ENCODE results near the gene REV3L. TPM values are rescaled to one million over a fixed set of nuclear protein-coding genes. Genes with fewer than 3 reads are reported as not detected.

Gene REV3L
- total and polyA plus RNA-seq, 7 experiments from 2014 or later = 8.6 to 31.8 (median 19.9) TPM

DNA sequence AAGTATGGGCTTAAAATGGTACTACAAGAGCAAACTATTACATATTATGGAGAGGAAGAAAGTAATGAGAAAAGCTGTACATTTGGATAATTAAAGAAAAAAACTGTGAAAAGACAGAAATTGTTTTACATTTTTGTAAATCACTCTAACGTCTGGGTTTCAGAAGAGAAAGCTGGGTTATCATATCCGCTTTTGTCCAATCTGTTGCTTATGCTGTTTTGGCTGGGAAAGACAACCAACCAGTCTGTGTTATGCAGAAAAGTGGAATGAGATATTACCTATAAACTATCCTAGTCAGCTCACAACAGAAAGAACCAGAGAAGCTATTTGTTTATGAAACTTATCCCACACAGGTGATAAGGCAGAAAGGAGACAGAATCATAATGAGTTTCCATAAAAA, 32.4 kb downstream of the REV3L start:
- no peaks in the 10 kb centered on the region for H3K9me3 Mint-ChIP-seq
- no peak for ATAC-seq
- H3K36me3 ChIP-seq (ENCODE audit: control insufficient read depth in 2 of 3, insufficient read depth in 3 of 3, low read length in 3 of 3) = no peaks in the 10 kb centered on the region
- H3K36me3 Mint-ChIP-seq = peaks cover 0 to 25% (median 9%) of the 10 kb centered on the region in 5 donors
- intact Hi-C loops (cut with micrococcal nuclease) = no loop called here
- H3K4me3 ChIP-seq (ENCODE audit: low read length) = no peak overlapping the region
- no peak overlapping the region for H3K27ac ChIP-seq (ENCODE audit: low read depth, low read length)
- peak overlapping the region in 1 of 9 donors; percentile 0 for H3K27ac Mint-ChIP-seq
- H3K27me3 ChIP-seq (ENCODE audit: control insufficient read depth in 2 of 2, insufficient read depth in 2 of 2, low read length in 2 of 2) = no peaks in the 10 kb centered on the region
- no peaks in the 10 kb centered on the region for H3K9me3 ChIP-seq (ENCODE audit: control insufficient read depth in 2 of 3, low read length in 3 of 3)
- no peaks in the 10 kb centered on the region for H3K27me3 Mint-ChIP-seq
- POLR2A ChIA-PET = no interaction called here
- peaks cover 2 to 32% (median 21%) of the 10 kb centered on the region in 7 donors for H3K4me1 Mint-ChIP-seq
- H3K4me3 Mint-ChIP-seq = peak overlapping the region in 1 of 10 donors; percentile 19
- DNase-seq = no peak
- CTCF ChIA-PET = no interaction called here
- no peaks in the 10 kb centered on the region for H3K4me1 ChIP-seq (ENCODE audit: control insufficient read depth in 2 of 2, insufficient read depth in 2 of 2, low read length in 2 of 2)

DNA sequence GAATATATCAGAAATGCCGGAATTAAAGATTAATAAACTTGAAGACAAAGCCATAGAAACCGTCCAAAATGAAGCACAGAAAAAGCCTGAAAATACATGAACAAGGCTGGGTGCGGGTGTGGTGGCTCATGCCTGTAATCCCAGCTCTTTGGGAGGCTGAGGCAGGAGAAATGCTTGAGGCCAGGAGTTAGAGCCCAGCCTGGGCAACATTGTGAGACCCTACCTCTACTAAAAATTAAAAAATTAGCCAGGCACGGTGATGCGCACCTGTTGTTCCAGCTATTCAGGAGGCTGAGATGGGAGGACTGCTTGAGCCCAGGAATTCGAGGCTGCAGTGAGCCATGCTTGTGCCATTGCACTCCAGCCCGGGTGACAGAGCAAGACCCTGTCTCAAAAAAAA, 32.9 kb downstream of the REV3L start:
- Mint-ChIP-seq H3K4me3 (no peak overlapping the region), H3K27me3 (no peaks in the 10 kb centered on the region), H3K36me3 (peaks cover 0 to 26% (median 7%) of the 10 kb centered on the region in 5 donors), H3K9me3 (no peaks in the 10 kb centered on the region), H3K4me1 (peaks cover under 1 to 35% (median 22%) of the 10 kb centered on the region in 7 donors), H3K27ac (no peak overlapping the region)
- ChIA-PET CTCF (no interaction called here), POLR2A (no interaction called here)
- Histone ChIP-seq H3K4me1 (ENCODE audit: control insufficient read depth in 2 of 2, insufficient read depth in 2 of 2, low read length in 2 of 2) (no peaks in the 10 kb centered on the region), H3K36me3 (ENCODE audit: control insufficient read depth in 2 of 3, insufficient read depth in 3 of 3, low read length in 3 of 3) (no peaks in the 10 kb centered on the region), H3K4me3 (ENCODE audit: low read length) (no peak overlapping the region), H3K9me3 (ENCODE audit: control insufficient read depth in 2 of 3, low read length in 3 of 3) (no peaks in the 10 kb centered on the region), H3K27me3 (ENCODE audit: control insufficient read depth in 2 of 2, insufficient read depth in 2 of 2, low read length in 2 of 2) (no peaks in the 10 kb centered on the region), H3K27ac (ENCODE audit: low read depth, low read length) (no peak overlapping the region)
- DNase-seq (no peak), ATAC-seq (no peak)
- intact Hi-C loops (cut with micrococcal nuclease) = no loop called here

DNA sequence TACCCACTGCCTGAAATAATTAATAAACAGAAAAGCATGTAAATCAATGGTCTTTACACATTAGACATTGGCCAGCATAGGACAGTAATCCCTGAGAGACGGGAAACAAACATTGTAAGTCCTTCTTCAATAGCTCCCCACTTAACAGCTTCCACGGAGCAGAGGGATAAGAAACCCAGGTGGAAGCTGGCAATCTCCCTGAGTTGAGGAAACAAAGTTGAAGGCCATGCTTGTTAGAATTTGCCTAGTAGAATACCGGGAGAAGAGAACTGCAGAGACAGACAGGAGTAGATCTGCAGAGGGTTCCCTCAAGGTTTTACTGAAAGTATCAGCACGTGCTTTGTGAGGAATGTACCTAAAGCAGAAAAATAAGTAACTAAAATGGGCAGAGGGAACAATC, 33.9 kb downstream of the REV3L start:
- CTCF ChIA-PET = no interaction called here
- Histone ChIP-seq H3K4me1 (ENCODE audit: control insufficient read depth in 2 of 2, insufficient read depth in 2 of 2, low read length in 2 of 2) (no peaks in the 10 kb centered on the region), H3K27ac (ENCODE audit: low read depth, low read length) (no peak overlapping the region), H3K4me3 (ENCODE audit: low read length) (no peak overlapping the region), H3K27me3 (ENCODE audit: control insufficient read depth in 2 of 2, insufficient read depth in 2 of 2, low read length in 2 of 2) (no peaks in the 10 kb centered on the region), H3K9me3 (ENCODE audit: control insufficient read depth in 2 of 3, low read length in 3 of 3) (no peaks in the 10 kb centered on the region), H3K36me3 (ENCODE audit: control insufficient read depth in 2 of 3, insufficient read depth in 3 of 3, low read length in 3 of 3) (no peaks in the 10 kb centered on the region)
- DNase-seq (no peak), ATAC-seq (no peak)
- POLR2A ChIA-PET = interaction anchor here (0.5 to 1.0 kb wide), 2 partner anchors 46 to 109 kb away, joined by 3 to 4 read pairs; no protein-coding TSS in a partner anchor
- H3K36me3 Mint-ChIP-seq = peaks cover 0 to 25% (median 10%) of the 10 kb centered on the region in 5 donors
- H3K27me3 Mint-ChIP-seq = no peaks in the 10 kb centered on the region
- intact Hi-C loops (cut with micrococcal nuclease) = no loop called here
- peaks cover 0 to 5% (median 0%) of the 10 kb centered on the region in 11 donors for H3K9me3 Mint-ChIP-seq
- no peak overlapping the region for H3K27ac Mint-ChIP-seq
- peaks cover 0 to 43% (median 27%) of the 10 kb centered on the region in 7 donors for H3K4me1 Mint-ChIP-seq
- H3K4me3 Mint-ChIP-seq = no peak overlapping the region

DNA sequence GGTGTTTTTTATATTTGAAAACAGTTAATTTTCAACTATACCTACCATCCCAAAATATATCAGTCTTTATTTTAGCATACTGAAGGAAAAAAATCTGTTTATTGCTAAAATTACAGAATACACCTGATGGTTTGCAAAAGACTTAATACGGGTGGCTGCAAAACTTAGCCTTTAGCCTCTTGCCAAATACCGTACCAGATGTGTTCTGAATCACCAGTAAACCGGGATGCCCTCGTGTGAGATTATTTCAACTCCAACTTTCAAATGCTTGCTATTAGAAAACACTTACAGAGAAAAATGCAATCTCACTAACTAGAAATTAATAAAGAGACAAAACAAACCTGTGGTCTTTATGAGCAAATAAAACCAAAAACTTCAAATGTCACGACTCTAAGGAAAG, 36.0 kb downstream of the REV3L start:
- Mint-ChIP-seq H3K9me3 (peaks cover 0 to 5% (median 0%) of the 10 kb centered on the region in 11 donors), H3K27ac (no peak overlapping the region), H3K4me1 (peaks cover 2 to 57% (median 39%) of the 10 kb centered on the region in 7 donors), H3K36me3 (peaks cover 0 to 31% (median 10%) of the 10 kb centered on the region in 5 donors), H3K4me3 (no peak overlapping the region), H3K27me3 (no peaks in the 10 kb centered on the region)
- H3K36me3 ChIP-seq (ENCODE audit: control insufficient read depth in 2 of 3, insufficient read depth in 3 of 3, low read length in 3 of 3) = no peaks in the 10 kb centered on the region
- H3K27me3 ChIP-seq (ENCODE audit: control insufficient read depth in 2 of 2, insufficient read depth in 2 of 2, low read length in 2 of 2) = no peaks in the 10 kb centered on the region
- no peaks in the 10 kb centered on the region for H3K9me3 ChIP-seq (ENCODE audit: control insufficient read depth in 2 of 3, low read length in 3 of 3)
- H3K4me1 ChIP-seq (ENCODE audit: control insufficient read depth in 2 of 2, insufficient read depth in 2 of 2, low read length in 2 of 2) = no peaks in the 10 kb centered on the region
- intact Hi-C loops (cut with micrococcal nuclease) = no loop called here
- POLR2A ChIA-PET = no interaction called here
- H3K4me3 ChIP-seq (ENCODE audit: low read length) = no peak overlapping the region
- no peak for ATAC-seq
- no peak for DNase-seq
- no peak overlapping the region for H3K27ac ChIP-seq (ENCODE audit: low read depth, low read length)
- CTCF ChIA-PET = no interaction called here

DNA sequence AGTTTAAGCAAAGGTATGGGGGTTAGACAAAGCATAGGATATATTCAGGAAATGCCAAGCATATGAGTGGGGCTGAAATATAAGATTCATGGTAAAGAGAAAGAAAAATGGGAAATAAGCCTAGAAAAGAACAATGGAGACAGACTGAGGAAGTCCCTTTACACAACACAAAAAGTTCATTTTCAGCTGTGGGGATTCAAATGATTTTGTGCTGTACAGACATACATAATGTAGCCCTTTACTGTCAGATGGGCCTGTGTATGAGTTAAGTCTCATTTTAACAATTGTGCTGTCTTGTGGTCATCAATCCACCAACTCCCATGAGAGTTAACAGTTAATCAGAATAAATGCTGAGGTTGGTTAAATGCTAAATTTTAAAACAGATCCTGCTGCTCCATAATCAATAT, 37.2 kb downstream of the REV3L start:
- Mint-ChIP-seq H3K4me1 (peaks cover 4 to 61% (median 43%) of the 10 kb centered on the region in 7 donors), H3K4me3 (no peak overlapping the region), H3K36me3 (peaks cover 0 to 34% (median 11%) of the 10 kb centered on the region in 5 donors), H3K27ac (no peak overlapping the region), H3K27me3 (no peaks in the 10 kb centered on the region), H3K9me3 (peaks cover 0 to 5% (median 0%) of the 10 kb centered on the region in 11 donors)
- Histone ChIP-seq H3K27me3 (ENCODE audit: control insufficient read depth in 2 of 2, insufficient read depth in 2 of 2, low read length in 2 of 2) (no peaks in the 10 kb centered on the region), H3K4me1 (ENCODE audit: control insufficient read depth in 2 of 2, insufficient read depth in 2 of 2, low read length in 2 of 2) (no peaks in the 10 kb centered on the region), H3K27ac (ENCODE audit: low read depth, low read length) (no peak overlapping the region), H3K4me3 (ENCODE audit: low read length) (no peak overlapping the region), H3K9me3 (ENCODE audit: control insufficient read depth in 2 of 3, low read length in 3 of 3) (no peaks in the 10 kb centered on the region), H3K36me3 (ENCODE audit: control insufficient read depth in 2 of 3, insufficient read depth in 3 of 3, low read length in 3 of 3) (no peaks in the 10 kb centered on the region)
- intact Hi-C loops (cut with micrococcal nuclease) = no loop called here
- no peak for DNase-seq
- CTCF ChIA-PET = no interaction called here
- POLR2A ChIA-PET = no interaction called here
- ATAC-seq = no peak

DNA sequence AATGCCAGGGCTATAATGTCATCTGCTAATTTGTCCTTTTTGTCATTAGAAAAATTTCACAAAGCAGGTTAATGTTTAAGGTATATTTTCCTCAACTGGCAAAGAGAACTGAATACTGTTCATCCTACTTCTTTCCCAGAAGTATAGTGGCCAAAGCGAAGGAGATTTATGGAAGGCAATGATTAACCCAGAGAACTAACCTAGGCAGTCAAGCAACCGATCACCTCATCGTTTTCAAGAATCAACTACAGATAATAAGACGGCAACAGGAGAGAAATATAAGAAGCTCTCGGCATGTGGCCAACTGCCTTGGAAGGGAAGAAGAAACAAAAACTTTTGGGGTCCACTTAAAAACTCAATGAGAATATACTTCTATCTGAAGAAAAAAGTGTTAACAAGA, 38.2 kb downstream of the REV3L start:
- POLR2A ChIA-PET = no interaction called here
- Histone ChIP-seq H3K36me3 (ENCODE audit: control insufficient read depth in 2 of 3, insufficient read depth in 3 of 3, low read length in 3 of 3) (no peaks in the 10 kb centered on the region), H3K4me3 (ENCODE audit: low read length) (no peak overlapping the region), H3K9me3 (ENCODE audit: control insufficient read depth in 2 of 3, low read length in 3 of 3) (no peaks in the 10 kb centered on the region), H3K4me1 (ENCODE audit: control insufficient read depth in 2 of 2, insufficient read depth in 2 of 2, low read length in 2 of 2) (no peaks in the 10 kb centered on the region), H3K27me3 (ENCODE audit: control insufficient read depth in 2 of 2, insufficient read depth in 2 of 2, low read length in 2 of 2) (no peaks in the 10 kb centered on the region), H3K27ac (ENCODE audit: low read depth, low read length) (no peak overlapping the region)
- ATAC-seq (no peak), DNase-seq (no peak)
- intact Hi-C loops (cut with micrococcal nuclease) = no loop called here
- H3K4me3 Mint-ChIP-seq = no peak overlapping the region
- H3K27ac Mint-ChIP-seq = no peak overlapping the region
- peaks cover 0 to 5% (median 0%) of the 10 kb centered on the region in 11 donors for H3K9me3 Mint-ChIP-seq
- H3K27me3 Mint-ChIP-seq = no peaks in the 10 kb centered on the region
- H3K4me1 Mint-ChIP-seq = peaks cover 2 to 61% (median 38%) of the 10 kb centered on the region in 7 donors
- H3K36me3 Mint-ChIP-seq = peaks cover 0 to 36% (median 12%) of the 10 kb centered on the region in 5 donors
- CTCF ChIA-PET = no interaction called here

DNA sequence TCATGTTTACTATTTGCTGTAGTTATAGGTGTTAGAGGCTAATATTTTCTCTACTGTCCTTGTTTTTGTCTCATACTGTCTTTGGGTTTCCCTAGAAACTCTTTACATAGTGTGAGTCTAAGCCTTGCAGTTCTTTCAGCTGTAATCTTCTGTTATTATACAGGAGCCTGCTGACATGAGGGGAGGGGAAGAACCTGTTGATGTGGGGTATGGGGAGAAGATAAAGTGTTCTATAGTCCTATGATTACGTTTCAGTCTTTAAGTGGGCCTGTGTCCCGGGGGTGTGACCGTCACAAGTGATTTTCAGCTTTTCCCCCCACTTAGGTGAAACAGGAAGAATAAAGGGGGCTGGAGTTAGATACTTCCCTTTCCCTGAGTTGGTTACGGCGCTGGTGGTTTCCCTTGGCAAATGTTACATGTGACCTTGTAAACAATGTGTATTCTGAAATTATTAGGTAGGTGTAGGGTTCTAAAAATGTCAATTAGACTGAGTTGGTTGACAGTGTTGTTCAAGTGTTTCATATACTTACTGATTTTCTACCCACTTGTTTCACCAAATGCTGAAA, 41.3 kb downstream of the REV3L start:
- no peaks in the 10 kb centered on the region for H3K27me3 Mint-ChIP-seq
- ATAC-seq (peak; percentile 67), DNase-seq (no peak)
- intact Hi-C loops (cut with micrococcal nuclease) = no loop called here
- Histone ChIP-seq H3K27ac (ENCODE audit: low read depth, low read length) (no peak overlapping the region), H3K4me1 (ENCODE audit: control insufficient read depth in 2 of 2, insufficient read depth in 2 of 2, low read length in 2 of 2) (no peaks in the 10 kb centered on the region), H3K4me3 (ENCODE audit: low read length) (no peak overlapping the region), H3K9me3 (ENCODE audit: control insufficient read depth in 2 of 3, low read length in 3 of 3) (no peaks in the 10 kb centered on the region), H3K27me3 (ENCODE audit: control insufficient read depth in 2 of 2, insufficient read depth in 2 of 2, low read length in 2 of 2) (no peaks in the 10 kb centered on the region), H3K36me3 (ENCODE audit: control insufficient read depth in 2 of 3, insufficient read depth in 3 of 3, low read length in 3 of 3) (no peaks in the 10 kb centered on the region)
- H3K36me3 Mint-ChIP-seq = peaks cover 0 to 30% (median 12%) of the 10 kb centered on the region in 5 donors
- H3K4me3 Mint-ChIP-seq = no peak overlapping the region
- POLR2A ChIA-PET = no interaction called here
- H3K4me1 Mint-ChIP-seq = peaks cover 5 to 66% (median 35%) of the 10 kb centered on the region in 7 donors
- peak overlapping the region in 1 of 9 donors; percentile 10 for H3K27ac Mint-ChIP-seq
- CTCF ChIA-PET = no interaction called here
- H3K9me3 Mint-ChIP-seq = peaks cover 0 to 5% (median 0%) of the 10 kb centered on the region in 11 donors
